Cardiac fibroblast (primary cell): ENCODE results near the gene TBC1D17.

Experiments used
- DNase-seq, 2 donors: peaks; one replicate each; pipeline versions ENCODE4 v3.0.0 to v3.0.0-alpha.2; 2010; ENCODE audit warnings: low read depth in 2 of 2
- H3K4me3 ChIP-seq, 2 donors: replicated peaks in 1 of 2; 1 replicate in 1 of 2; 2 replicates in 1 of 2; pipeline ENCODE4 v1.5.1; 2011; ENCODE audit warnings: low read depth in 2 of 2, low read length in 2 of 2, mild to moderate bottlenecking in 2 of 2, moderate library complexity in 1 of 2
- TF ChIP-seq, protein P1 (sequence below): IDR thresholded peaks from one replicate; pipeline ENCODE4 v1.5.1; 2011; ENCODE audit warnings: low read depth, mild to moderate bottlenecking, low read length, inconsistent platforms

TBC1D17 gene

GRCh38 chr19:49833599-49833998 is 43.9 kb upstream of the TBC1D17 start:
- DNase-seq, result no peak
- no peak overlapping the region for H3K4me3 ChIP-seq
- TF ChIP-seq, protein P1, sequence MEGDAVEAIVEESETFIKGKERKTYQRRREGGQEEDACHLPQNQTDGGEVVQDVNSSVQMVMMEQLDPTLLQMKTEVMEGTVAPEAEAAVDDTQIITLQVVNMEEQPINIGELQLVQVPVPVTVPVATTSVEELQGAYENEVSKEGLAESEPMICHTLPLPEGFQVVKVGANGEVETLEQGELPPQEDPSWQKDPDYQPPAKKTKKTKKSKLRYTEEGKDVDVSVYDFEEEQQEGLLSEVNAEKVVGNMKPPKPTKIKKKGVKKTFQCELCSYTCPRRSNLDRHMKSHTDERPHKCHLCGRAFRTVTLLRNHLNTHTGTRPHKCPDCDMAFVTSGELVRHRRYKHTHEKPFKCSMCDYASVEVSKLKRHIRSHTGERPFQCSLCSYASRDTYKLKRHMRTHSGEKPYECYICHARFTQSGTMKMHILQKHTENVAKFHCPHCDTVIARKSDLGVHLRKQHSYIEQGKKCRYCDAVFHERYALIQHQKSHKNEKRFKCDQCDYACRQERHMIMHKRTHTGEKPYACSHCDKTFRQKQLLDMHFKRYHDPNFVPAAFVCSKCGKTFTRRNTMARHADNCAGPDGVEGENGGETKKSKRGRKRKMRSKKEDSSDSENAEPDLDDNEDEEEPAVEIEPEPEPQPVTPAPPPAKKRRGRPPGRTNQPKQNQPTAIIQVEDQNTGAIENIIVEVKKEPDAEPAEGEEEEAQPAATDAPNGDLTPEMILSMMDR, result no peak

DNA sequence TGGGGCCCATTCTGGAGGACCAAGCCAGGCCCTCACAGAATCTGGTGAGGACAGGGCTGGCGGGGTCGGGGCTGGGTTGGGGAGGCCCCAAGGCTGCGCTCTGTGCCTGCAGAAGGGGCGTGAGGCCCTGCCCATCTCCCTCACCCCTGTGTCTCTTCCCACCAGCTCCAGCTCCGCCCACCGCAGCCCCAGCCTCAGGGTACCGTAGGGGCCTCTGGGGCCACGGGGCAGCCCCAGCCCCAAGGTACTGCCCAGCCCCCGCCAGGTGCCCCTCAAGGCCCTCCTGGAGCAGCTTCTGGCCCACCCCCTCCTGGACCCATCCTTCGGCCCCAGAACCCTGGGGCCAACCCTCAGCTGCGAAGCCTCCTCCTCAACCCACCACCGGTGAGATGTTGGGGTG is 41.9 kb upstream of the TBC1D17 start:
- no peak overlapping the region for H3K4me3 ChIP-seq
- TF ChIP-seq, protein P1, result no peak
- no peak for DNase-seq

- TF ChIP-seq, protein P1, result no peak
- no peak overlapping the region for H3K4me3 ChIP-seq
- DNase-seq, result no peak
Measured at GRCh38 chr19:49836176-49837008, 41.1 kb upstream of the TBC1D17 start.

DNA sequence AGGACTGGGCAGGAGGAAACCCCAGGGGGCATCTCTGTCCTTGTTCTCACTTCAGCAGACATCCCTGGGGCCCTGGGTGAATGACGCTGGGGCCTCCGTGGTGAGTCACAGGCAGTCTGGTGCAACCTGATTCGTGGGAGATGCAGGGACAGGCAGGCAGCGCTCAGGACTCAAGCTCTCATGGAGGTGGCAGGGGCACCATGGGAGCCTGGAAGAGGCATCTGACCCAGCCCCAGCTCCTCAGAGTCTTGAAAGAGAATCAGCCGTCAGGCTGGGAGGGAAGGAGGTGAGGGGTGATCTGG is 40.5 kb upstream of the TBC1D17 start:
- DNase-seq, result peak in 1 of 2 donors; percentile 50
- H3K4me3 ChIP-seq, result no peak overlapping the region
- TF ChIP-seq, protein P1, result no peak

DNA sequence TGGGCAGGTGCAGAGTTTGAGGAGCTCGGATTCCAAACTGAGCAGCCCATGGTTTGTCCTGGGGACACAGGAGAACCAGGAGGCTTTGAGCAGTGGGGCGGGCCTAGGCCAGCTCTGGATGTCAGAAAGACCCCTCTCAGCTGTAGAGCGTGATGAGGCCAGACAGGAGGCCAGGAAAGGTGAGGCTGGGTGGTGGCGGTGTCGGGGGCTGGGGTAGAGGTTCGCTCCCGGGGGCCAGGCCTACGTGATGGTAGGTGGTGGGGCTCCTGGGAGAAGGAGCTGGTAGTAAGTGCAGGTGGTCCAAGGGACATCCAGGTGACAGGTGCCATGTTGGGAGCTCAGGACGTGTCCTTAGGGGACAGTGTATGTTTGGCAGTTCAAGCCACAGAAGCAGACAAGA is 40.1 kb upstream of the TBC1D17 start:
- TF ChIP-seq, protein P1, result no peak
- no peak overlapping the region for H3K4me3 ChIP-seq

GRCh38 chr19:49838885-49839588 is 38.5 kb upstream of the TBC1D17 start:
- H3K4me3 ChIP-seq, result no peak overlapping the region
- TF ChIP-seq, protein P1, result no peak
- no peak for DNase-seq

More for the DNA sequence above, 40.1 kb upstream of the TBC1D17 start:
- DNase-seq, result no peak
